ENCODE data around the gene EDIL3.
"Not testable (repeated sequence)": the region's sequence is repeated elsewhere in the genome, so short reads cannot be mapped to it uniquely, and the experiment has no call there.

The EDIL3 gene

GRCh38 chr5:84301535-84301934 lies 83.1 kb downstream of the EDIL3 start:
- TF ChIP-seq CTCF (IDR thresholded peaks at IDR 0.05; ENCODE audit: low read length) = no peak
- TF ChIP-seq EZH2 (IDR thresholded peaks at IDR 0.05; ENCODE audit: borderline replicate concordance, low read length) = no peak
- Histone ChIP-seq H3K4me1 (ENCODE audit: insufficient read depth, low read length, severe bottlenecking) (no peaks in the 10 kb centered on the region), H3F3A (ENCODE audit: insufficient read depth, low read length) (no peaks in the 10 kb centered on the region), H2AFZ (ENCODE audit: low read length) (no peak overlapping the region), H3K27ac (ENCODE audit: low read depth, low read length, poor library complexity, severe bottlenecking) (no peak overlapping the region), H3K36me3 (ENCODE audit: insufficient read depth, low read length) (no peaks in the 10 kb centered on the region), H3K4me2 (ENCODE audit: low read length) (no peak overlapping the region), H3K9me2 (ENCODE audit: low read depth, low read length) (no peaks in the 10 kb centered on the region), H3K27me3 (ENCODE audit: insufficient read depth, low read length) (no peaks in the 10 kb centered on the region), H3K9me3 (ENCODE audit: low read length) (no peaks in the 10 kb centered on the region), H3K4me3 (ENCODE audit: low read depth, low read length, poor library complexity, severe bottlenecking) (no peak overlapping the region), H4K20me1 (ENCODE audit: insufficient read depth, low read length) (no peaks in the 10 kb centered on the region), H3K9ac (ENCODE audit: low read length) (no peak overlapping the region), H3K79me2 (ENCODE audit: insufficient read depth, low read length) (no peaks in the 10 kb centered on the region)

- Histone ChIP-seq H3K9me3 (ENCODE audit: low read length) (no peaks in the 10 kb centered on the region), H3K4me3 (ENCODE audit: low read depth, low read length, poor library complexity, severe bottlenecking) (no peak overlapping the region), H3K79me2 (ENCODE audit: insufficient read depth, low read length) (no peaks in the 10 kb centered on the region), H3K36me3 (ENCODE audit: insufficient read depth, low read length) (no peaks in the 10 kb centered on the region), H3K4me2 (ENCODE audit: low read length) (no peak overlapping the region), H4K20me1 (ENCODE audit: insufficient read depth, low read length) (no peaks in the 10 kb centered on the region), H3K4me1 (ENCODE audit: insufficient read depth, low read length, severe bottlenecking) (no peaks in the 10 kb centered on the region), H3K9ac (ENCODE audit: low read length) (no peak overlapping the region), H3K9me2 (ENCODE audit: low read depth, low read length) (no peaks in the 10 kb centered on the region), H3F3A (ENCODE audit: insufficient read depth, low read length) (no peaks in the 10 kb centered on the region), H3K27ac (ENCODE audit: low read depth, low read length, poor library complexity, severe bottlenecking) (no peak overlapping the region), H3K27me3 (ENCODE audit: insufficient read depth, low read length) (no peaks in the 10 kb centered on the region), H2AFZ (ENCODE audit: low read length) (no peak overlapping the region)
- TF ChIP-seq EZH2 (IDR thresholded peaks at IDR 0.05; ENCODE audit: borderline replicate concordance, low read length) (no peak), CTCF (IDR thresholded peaks at IDR 0.05; ENCODE audit: low read length) (no peak)
Measured at GRCh38 chr5:84299959-84300358, 84.7 kb downstream of the EDIL3 start.

- no peak overlapping the region for H2AFZ ChIP-seq (ENCODE audit: low read length)
- H3K27me3 ChIP-seq (ENCODE audit: insufficient read depth, low read length) = no peaks in the 10 kb centered on the region
- TF ChIP-seq CTCF (IDR thresholded peaks at IDR 0.05; ENCODE audit: low read length) (no peak), EZH2 (IDR thresholded peaks at IDR 0.05; ENCODE audit: borderline replicate concordance, low read length) (no peak)
- no peaks in the 10 kb centered on the region for H4K20me1 ChIP-seq (ENCODE audit: insufficient read depth, low read length)
- H3K4me3 ChIP-seq (ENCODE audit: low read depth, low read length, poor library complexity, severe bottlenecking) = no peak overlapping the region
- H3K4me1 ChIP-seq (ENCODE audit: insufficient read depth, low read length, severe bottlenecking) = no peaks in the 10 kb centered on the region
- H3K79me2 ChIP-seq (ENCODE audit: insufficient read depth, low read length) = no peaks in the 10 kb centered on the region
- H3K4me2 ChIP-seq (ENCODE audit: low read length) = no peak overlapping the region
- no peaks in the 10 kb centered on the region for H3K9me3 ChIP-seq (ENCODE audit: low read length)
- H3F3A ChIP-seq (ENCODE audit: insufficient read depth, low read length) = no peaks in the 10 kb centered on the region
- H3K9ac ChIP-seq (ENCODE audit: low read length) = no peak overlapping the region
- no peaks in the 10 kb centered on the region for H3K9me2 ChIP-seq (ENCODE audit: low read depth, low read length)
- H3K27ac ChIP-seq (ENCODE audit: low read depth, low read length, poor library complexity, severe bottlenecking) = no peak overlapping the region
- H3K36me3 ChIP-seq (ENCODE audit: insufficient read depth, low read length) = no peaks in the 10 kb centered on the region
Measured at GRCh38 chr5:84298628-84299027, 86.1 kb downstream of the EDIL3 start.

- H3K36me3 ChIP-seq (ENCODE audit: insufficient read depth, low read length); H3K9me3 ChIP-seq (ENCODE audit: low read length); H3K9me2 ChIP-seq (ENCODE audit: low read depth, low read length); H4K20me1 ChIP-seq (ENCODE audit: insufficient read depth, low read length); H3K27ac ChIP-seq (ENCODE audit: low read depth, low read length, poor library complexity, severe bottlenecking); H3K4me1 ChIP-seq (ENCODE audit: insufficient read depth, low read length, severe bottlenecking); H3K79me2 ChIP-seq (ENCODE audit: insufficient read depth, low read length); H3K9ac ChIP-seq (ENCODE audit: low read length); H3K4me3 ChIP-seq (ENCODE audit: low read depth, low read length, poor library complexity, severe bottlenecking); H3F3A ChIP-seq (ENCODE audit: insufficient read depth, low read length); H3K4me2 ChIP-seq (ENCODE audit: low read length); H2AFZ ChIP-seq (ENCODE audit: low read length); H3K27me3 ChIP-seq (ENCODE audit: insufficient read depth, low read length): not testable (repeated sequence)
Measured at GRCh38 chr5:84297641-84298040, 87.0 kb downstream of the EDIL3 start.

All from OCI-LY1 (cell line).